Epidermal melanocyte (primary cell): Measurements from ENCODE around the gene SPESP1.

ENCODE experiments used
- DNase-seq: peaks from one replicate; pipeline ENCODE4 v3.0.0; 2011; ENCODE audit warnings: low spot score; ENCODE audit not compliant: insufficient read length

The SPESP1 gene

GRCh38 chr15:68990992-68991500, 60.7 kb downstream of the SPESP1 start:
- no peak for DNase-seq

GRCh38 chr15:68991723-68992122, 61.4 kb downstream of the SPESP1 start:
- no peak for DNase-seq

GRCh38 chr15:68992696-68993095, 62.4 kb downstream of the SPESP1 start:
- DNase-seq: no peak

GRCh38 chr15:68993276-68993675, 63.0 kb downstream of the SPESP1 start:
- DNase-seq: no peak

- DNase-seq: no peak
Measured at GRCh38 chr15:68994149-68994548, 63.8 kb downstream of the SPESP1 start.

GRCh38 chr15:68994981-68995761, 64.8 kb downstream of the SPESP1 start:
- no peak for DNase-seq
